SK-N-SH treated with all-trans-retinoic acid at 6 μM for 48 hours (cell line): Measurements from ENCODE around the gene GANC.

Experiments used
- ATAC-seq: fragments of 200-7000 bp; cut with Tn5 transposase; 3 replicates; pipeline ENCODE4 v1.9.1; 2020; ENCODE audit warnings: mild to moderate bottlenecking, moderate library complexity
- ARNTL ChIP-seq: fragments of 450-650 bp; formaldehyde crosslinking; IDR thresholded peaks from 2 replicates; pipeline ENCODE4 v1.5.0; 2020; ENCODE audit warnings: low read depth, mild to moderate bottlenecking, moderate library complexity, borderline replicate concordance
- BACH2 ChIP-seq: fragments of 250-450 bp; sonication (Bioruptor Pico); IDR thresholded peaks from 2 replicates; pipeline ENCODE4 v1.9.0; 2021; ENCODE audit warnings: mild to moderate bottlenecking, borderline replicate concordance
- CSDC2 ChIP-seq: fragments of 250-450 bp; sonication (Bioruptor Pico); IDR thresholded peaks from 2 replicates; pipeline ENCODE4 v1.5.0; 2020; ENCODE audit warnings: mild to moderate bottlenecking, moderate library complexity
- ESRRG ChIP-seq: fragments of 250-450 bp; sonication (Bioruptor Pico); IDR thresholded peaks from 2 replicates; pipeline ENCODE4 v1.6.1; 2021; ENCODE audit warnings: mild to moderate bottlenecking
- ISL1 ChIP-seq: fragments of 250-450 bp; sonication (Bioruptor Pico); IDR thresholded peaks from 2 replicates; pipeline ENCODE4 v2.1.2; 2022; ENCODE audit warnings: mild to moderate bottlenecking, moderate library complexity
- OSR1 ChIP-seq: fragments of 250-450 bp; sonication (Bioruptor Pico); IDR thresholded peaks from 2 replicates; pipeline ENCODE4 v1.8.0; 2022; ENCODE audit warnings: moderate library complexity, mild to moderate bottlenecking, inconsistent platforms
- PPARA ChIP-seq: fragments of 250-450 bp; sonication (Bioruptor Pico); IDR thresholded peaks from 2 replicates; pipeline ENCODE4 v1.5.0; 2020; ENCODE audit warnings: mild to moderate bottlenecking, borderline replicate concordance
- RARB ChIP-seq: fragments of 250-450 bp; sonication (Bioruptor Pico); IDR thresholded peaks from 2 replicates; pipeline ENCODE4 v1.8.0; 2021; ENCODE audit warnings: mild to moderate bottlenecking, moderate library complexity
- TCF4 ChIP-seq: fragments of 250-450 bp; sonication (Bioruptor Pico); IDR thresholded peaks from 2 replicates; pipeline ENCODE4 v1.8.0; 2021; ENCODE audit warnings: mild to moderate bottlenecking, moderate library complexity, borderline replicate concordance
- TOX ChIP-seq: fragments of 250-450 bp; sonication (Bioruptor Pico); IDR thresholded peaks from 2 replicates; pipeline ENCODE4 v1.8.0; 2021; ENCODE audit warnings: mild to moderate bottlenecking, moderate library complexity, borderline replicate concordance
- ZFP3 ChIP-seq: fragments of 250-450 bp; sonication (Bioruptor Pico); IDR thresholded peaks from 2 replicates; pipeline ENCODE4 v1.5.0; 2020; ENCODE audit warnings: mild to moderate bottlenecking, moderate library complexity
- ZFP30 ChIP-seq: fragments of 450-650 bp; formaldehyde crosslinking; IDR thresholded peaks from 2 replicates; pipeline ENCODE4 v1.5.0; 2022; ENCODE audit warnings: mild to moderate bottlenecking, moderate library complexity
- TF ChIP-seq, protein P1 (sequence below): fragments of 250-450 bp; sonication (Bioruptor Pico); IDR thresholded peaks from 2 replicates; pipeline ENCODE4 v1.8.0; 2020; ENCODE audit warnings: mild to moderate bottlenecking, moderate library complexity, borderline replicate concordance
- TF ChIP-seq, protein P2 (sequence below): fragments of 250-450 bp; sonication (Bioruptor Pico); IDR thresholded peaks from 2 replicates; pipeline ENCODE4 v1.5.1; 2020; ENCODE audit warnings: low read depth, mild to moderate bottlenecking, moderate library complexity
- TF ChIP-seq, protein P3 (sequence below): fragments of 250-450 bp; sonication (Bioruptor Pico); IDR thresholded peaks from 2 replicates; pipeline ENCODE4 v1.5.1; 2021; ENCODE audit warnings: mild to moderate bottlenecking, moderate library complexity

The GANC gene

DNA sequence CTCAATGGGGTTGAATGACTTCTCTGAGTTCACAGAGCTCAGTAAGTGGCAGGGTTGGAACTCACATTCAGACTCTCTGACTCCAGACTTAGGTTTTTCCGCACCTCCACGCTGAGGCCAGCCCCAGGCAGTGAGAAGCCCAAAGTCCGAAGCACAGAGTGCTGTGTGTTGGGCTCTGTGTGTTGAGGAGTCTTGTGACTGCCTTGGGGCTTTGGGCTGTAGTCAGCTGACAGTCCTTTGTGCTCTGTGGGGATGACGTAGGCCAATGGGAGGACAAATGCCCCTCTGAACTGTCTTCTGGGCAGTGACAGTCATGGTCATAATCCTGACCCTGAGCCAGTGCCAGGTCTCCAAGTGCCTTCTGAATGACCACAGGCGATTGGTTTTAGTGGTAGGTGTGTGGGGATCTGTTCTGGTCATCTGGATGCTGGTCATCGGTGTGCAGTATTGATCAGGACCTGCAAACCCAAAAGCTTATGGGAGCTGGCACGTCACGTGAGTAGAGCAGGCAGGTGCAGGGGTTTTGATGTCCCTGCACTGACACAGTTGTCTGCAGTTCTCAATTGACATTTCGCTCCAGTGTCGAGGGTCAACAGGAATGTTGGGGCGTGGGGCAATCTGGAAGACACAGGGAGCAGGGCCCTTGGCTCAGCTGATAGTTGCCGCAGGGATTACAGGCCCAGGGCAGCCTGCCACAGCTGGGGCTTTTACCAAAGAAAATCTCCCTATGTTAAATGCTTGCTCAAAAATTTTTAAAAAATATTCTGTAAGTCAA, 131.6 kb downstream of the GANC start:
- TF ChIP-seq, protein P1, sequence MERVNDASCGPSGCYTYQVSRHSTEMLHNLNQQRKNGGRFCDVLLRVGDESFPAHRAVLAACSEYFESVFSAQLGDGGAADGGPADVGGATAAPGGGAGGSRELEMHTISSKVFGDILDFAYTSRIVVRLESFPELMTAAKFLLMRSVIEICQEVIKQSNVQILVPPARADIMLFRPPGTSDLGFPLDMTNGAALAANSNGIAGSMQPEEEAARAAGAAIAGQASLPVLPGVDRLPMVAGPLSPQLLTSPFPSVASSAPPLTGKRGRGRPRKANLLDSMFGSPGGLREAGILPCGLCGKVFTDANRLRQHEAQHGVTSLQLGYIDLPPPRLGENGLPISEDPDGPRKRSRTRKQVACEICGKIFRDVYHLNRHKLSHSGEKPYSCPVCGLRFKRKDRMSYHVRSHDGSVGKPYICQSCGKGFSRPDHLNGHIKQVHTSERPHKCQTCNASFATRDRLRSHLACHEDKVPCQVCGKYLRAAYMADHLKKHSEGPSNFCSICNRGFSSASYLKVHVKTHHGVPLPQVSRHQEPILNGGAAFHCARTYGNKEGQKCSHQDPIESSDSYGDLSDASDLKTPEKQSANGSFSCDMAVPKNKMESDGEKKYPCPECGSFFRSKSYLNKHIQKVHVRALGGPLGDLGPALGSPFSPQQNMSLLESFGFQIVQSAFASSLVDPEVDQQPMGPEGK (CRISPR knock-in tag): no peak
- TF ChIP-seq ISL1 (CRISPR knock-in tag) (no peak), CSDC2 (CRISPR knock-in tag) (no peak), RARB (CRISPR knock-in tag) (no peak), BACH2 (CRISPR knock-in tag) (no peak), ESRRG (no peak)
- TF ChIP-seq, protein P2, sequence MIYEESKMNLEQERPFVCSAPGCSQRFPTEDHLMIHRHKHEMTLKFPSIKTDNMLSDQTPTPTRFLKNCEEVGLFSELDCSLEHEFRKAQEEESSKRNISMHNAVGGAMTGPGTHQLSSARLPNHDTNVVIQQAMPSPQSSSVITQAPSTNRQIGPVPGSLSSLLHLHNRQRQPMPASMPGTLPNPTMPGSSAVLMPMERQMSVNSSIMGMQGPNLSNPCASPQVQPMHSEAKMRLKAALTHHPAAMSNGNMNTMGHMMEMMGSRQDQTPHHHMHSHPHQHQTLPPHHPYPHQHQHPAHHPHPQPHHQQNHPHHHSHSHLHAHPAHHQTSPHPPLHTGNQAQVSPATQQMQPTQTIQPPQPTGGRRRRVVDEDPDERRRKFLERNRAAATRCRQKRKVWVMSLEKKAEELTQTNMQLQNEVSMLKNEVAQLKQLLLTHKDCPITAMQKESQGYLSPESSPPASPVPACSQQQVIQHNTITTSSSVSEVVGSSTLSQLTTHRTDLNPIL (CRISPR knock-in tag): no peak
- TF ChIP-seq, all 23 proteins: peak for 0
- no peak for ATAC-seq

DNA sequence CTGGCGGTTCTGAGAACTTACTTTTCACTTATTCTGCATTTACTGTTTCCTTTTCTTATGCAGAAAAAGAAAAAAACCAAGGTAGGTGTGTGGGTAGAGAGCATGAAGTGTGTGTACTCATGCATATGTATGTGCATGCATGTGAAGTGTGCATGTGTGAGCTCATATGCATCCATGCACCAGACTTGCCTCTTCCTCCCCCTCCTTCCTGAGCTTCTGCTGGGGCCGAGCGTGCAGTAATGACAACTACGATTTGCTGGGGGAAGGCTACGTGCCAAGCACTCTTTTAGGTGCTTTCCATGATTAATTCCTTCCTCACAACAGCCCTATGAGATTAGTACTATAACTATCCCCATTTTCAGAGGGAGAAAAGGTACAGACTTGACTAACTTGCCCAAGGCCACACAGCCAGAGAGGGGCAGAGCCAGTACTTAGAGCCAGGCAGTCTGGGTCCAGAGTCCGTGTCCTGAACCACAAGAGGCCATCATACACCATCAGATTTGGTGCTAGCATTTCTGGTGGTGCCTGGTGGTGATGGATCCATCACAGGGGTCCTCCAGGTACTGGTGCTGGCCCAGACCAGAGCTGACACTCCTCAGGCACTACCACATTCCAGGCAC, 133.0 kb downstream of the GANC start:
- no peak for TF ChIP-seq ZFP30 (CRISPR knock-in tag)
- no peak for TF ChIP-seq ZFP3 (CRISPR knock-in tag)
- no peak for TF ChIP-seq ARNTL (CRISPR knock-in tag)
- TF ChIP-seq TOX (CRISPR knock-in tag): no peak
- TF ChIP-seq, protein P3, sequence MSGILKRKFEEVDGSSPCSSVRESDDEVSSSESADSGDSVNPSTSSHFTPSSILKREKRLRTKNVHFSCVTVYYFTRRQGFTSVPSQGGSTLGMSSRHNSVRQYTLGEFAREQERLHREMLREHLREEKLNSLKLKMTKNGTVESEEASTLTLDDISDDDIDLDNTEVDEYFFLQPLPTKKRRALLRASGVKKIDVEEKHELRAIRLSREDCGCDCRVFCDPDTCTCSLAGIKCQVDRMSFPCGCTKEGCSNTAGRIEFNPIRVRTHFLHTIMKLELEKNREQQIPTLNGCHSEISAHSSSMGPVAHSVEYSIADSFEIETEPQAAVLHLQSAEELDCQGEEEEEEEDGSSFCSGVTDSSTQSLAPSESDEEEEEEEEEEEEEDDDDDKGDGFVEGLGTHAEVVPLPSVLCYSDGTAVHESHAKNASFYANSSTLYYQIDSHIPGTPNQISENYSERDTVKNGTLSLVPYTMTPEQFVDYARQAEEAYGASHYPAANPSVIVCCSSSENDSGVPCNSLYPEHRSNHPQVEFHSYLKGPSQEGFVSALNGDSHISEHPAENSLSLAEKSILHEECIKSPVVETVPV (CRISPR knock-in tag): no peak
- no peak for TF ChIP-seq TCF4 (CRISPR knock-in tag)
- TF ChIP-seq OSR1: no peak
- TF ChIP-seq PPARA (CRISPR knock-in tag): no peak
- no peak for ATAC-seq
